Measurements from ENCODE around the gene CREB3L2.

DNA sequence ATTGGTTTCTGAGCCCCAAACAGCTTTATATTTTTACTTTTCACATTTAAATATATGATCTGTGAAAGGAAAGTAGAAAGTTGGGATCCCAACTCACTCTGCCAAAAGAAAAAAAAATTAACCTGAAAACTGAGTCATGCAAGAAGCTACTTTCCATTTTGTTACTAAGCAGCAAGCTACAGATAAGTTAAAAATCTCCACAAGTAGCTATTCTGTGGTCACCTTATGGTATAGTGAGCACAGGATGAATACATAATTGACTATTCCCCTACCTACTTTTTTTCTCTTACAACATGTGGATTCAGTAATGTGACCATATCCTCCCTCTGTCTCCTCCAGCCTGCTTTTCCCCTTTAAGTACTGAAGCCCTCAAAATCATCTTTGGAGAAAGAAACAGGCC lies 30.3 kb upstream of the CREB3L2 start:
- TF ChIP-seq POLR2A (IDR thresholded peaks at IDR 0.05; ENCODE audit: low read depth, low read length) = no peak
- TF ChIP-seq POLR2AphosphoS5 (IDR thresholded peaks at IDR 0.05; ENCODE audit: low read depth, low read length) = no peak

All from GM12892 (cell line).